ENCODE data around the gene C6orf89. TPM values are rescaled to one million over a fixed set of nuclear protein-coding genes. Genes with fewer than 3 reads are reported as not detected.

Gene C6orf89
- total and polyA plus RNA-seq, 2 donors (not counting 1 experiment from before 2014, with no cell fraction given), result 47.1 to 66.7 TPM

DNA sequence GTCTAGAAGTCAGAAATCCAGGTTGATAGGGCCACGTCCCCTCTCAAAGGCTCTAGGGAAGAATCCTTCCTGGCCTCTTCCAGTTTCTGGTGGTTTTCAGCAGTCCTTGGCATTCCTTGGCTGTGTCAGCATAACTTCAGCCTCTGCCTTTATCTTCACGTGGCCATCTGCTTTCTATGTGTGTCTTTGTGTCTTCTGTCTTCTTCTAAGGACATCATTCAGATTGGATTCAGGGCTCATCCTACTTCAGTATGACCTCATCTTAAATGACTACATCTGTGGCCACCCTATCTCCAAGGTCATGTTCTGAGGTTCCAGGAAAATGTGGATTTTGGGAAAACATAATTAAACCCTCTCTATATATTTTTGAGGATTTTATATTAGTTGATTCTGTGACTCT, 23.0 kb downstream of the C6orf89 start:
- peak in 1 of 2 donors; percentile 20 for DNase-seq (ENCODE audit: low read depth in 2 of 2)

DNA sequence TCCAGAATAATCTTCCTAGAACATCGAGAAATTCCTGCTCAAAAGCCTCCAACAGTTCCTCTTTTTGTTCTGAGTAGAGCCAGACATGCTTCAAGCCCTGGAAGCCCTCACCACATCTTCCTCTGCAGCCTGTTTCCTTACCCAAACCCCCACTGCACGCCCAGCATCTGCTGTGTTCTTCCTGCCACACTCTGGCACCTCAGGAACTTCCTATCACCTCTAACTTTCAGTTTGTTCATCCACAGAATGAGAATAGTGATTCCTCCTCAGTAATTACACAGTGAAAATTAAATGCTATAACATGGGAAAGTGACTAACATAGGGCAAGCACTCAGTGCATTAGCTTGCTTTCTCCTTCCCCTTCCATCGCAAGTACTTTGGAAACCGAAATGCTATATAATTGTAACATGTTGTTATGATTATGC, 26.3 kb downstream of the C6orf89 start:
- H3K9me3 ChIP-seq (ENCODE audit: control insufficient read depth, insufficient read depth, low read depth, low read length), result no peaks in the 10 kb centered on the region
- DNase-seq (ENCODE audit: low read depth in 2 of 2), result no peak
- no peak overlapping the region for H3K27ac ChIP-seq (ENCODE audit: insufficient read depth, low read length)
- no peak overlapping the region for H3K4me3 ChIP-seq (replicated peaks in 1 of 4; ENCODE audit: control extremely low read depth in 1 of 4, insufficient read depth in 1 of 4, low read depth in 3 of 4, low read length in 4 of 4)
- H4K20me1 ChIP-seq (ENCODE audit: control insufficient read depth, extremely low read depth, insufficient read depth, low read length), result no peaks in the 10 kb centered on the region
- no peak overlapping the region for H3K4me2 ChIP-seq (ENCODE audit: extremely low read depth, insufficient read depth, low read length)
- no peak overlapping the region for H3K9ac ChIP-seq (ENCODE audit: insufficient read depth, low read length)
- H3K4me1 ChIP-seq (ENCODE audit: control insufficient read depth, extremely low read depth, insufficient read depth, low read length), result peaks cover 8% of the 10 kb centered on the region
- H3K27me3 ChIP-seq (ENCODE audit: control insufficient read depth, insufficient read depth, low read length), result no peaks in the 10 kb centered on the region
- H2AFZ ChIP-seq (ENCODE audit: low read length), result no peak overlapping the region
- peaks cover 9% of the 10 kb centered on the region for H3K36me3 ChIP-seq (ENCODE audit: control insufficient read depth, insufficient read depth, low read length)
- no peaks in the 10 kb centered on the region for H3K79me2 ChIP-seq (ENCODE audit: control insufficient read depth, insufficient read depth, low read length)
- TF ChIP-seq, protein P1, sequence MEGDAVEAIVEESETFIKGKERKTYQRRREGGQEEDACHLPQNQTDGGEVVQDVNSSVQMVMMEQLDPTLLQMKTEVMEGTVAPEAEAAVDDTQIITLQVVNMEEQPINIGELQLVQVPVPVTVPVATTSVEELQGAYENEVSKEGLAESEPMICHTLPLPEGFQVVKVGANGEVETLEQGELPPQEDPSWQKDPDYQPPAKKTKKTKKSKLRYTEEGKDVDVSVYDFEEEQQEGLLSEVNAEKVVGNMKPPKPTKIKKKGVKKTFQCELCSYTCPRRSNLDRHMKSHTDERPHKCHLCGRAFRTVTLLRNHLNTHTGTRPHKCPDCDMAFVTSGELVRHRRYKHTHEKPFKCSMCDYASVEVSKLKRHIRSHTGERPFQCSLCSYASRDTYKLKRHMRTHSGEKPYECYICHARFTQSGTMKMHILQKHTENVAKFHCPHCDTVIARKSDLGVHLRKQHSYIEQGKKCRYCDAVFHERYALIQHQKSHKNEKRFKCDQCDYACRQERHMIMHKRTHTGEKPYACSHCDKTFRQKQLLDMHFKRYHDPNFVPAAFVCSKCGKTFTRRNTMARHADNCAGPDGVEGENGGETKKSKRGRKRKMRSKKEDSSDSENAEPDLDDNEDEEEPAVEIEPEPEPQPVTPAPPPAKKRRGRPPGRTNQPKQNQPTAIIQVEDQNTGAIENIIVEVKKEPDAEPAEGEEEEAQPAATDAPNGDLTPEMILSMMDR (conservative IDR thresholded peaks at IDR 0.05 in 1 of 2, IDR thresholded peaks at IDR 0.05 in 1 of 2; ENCODE audit: low read depth in 1 of 2, low read length in 2 of 2), result no peak
- no peak for TF ChIP-seq EZH2 (IDR thresholded peaks at IDR 0.05; ENCODE audit: low read length, missing control alignments)

More for the DNA sequence above, 23.0 kb downstream of the C6orf89 start:
- TF ChIP-seq EZH2 (IDR thresholded peaks at IDR 0.05; ENCODE audit: low read length, missing control alignments), result no peak
- TF ChIP-seq, protein P1 (conservative IDR thresholded peaks at IDR 0.05 in 1 of 2, IDR thresholded peaks at IDR 0.05 in 1 of 2; ENCODE audit: low read depth in 1 of 2, low read length in 2 of 2), result no peak
- no peak overlapping the region for H3K4me3 ChIP-seq (replicated peaks in 1 of 4; ENCODE audit: control extremely low read depth in 1 of 4, insufficient read depth in 1 of 4, low read depth in 3 of 4, low read length in 4 of 4)
- H3K27ac ChIP-seq (ENCODE audit: insufficient read depth, low read length), result no peak overlapping the region
- peaks cover 15% of the 10 kb centered on the region for H3K4me1 ChIP-seq (ENCODE audit: control insufficient read depth, extremely low read depth, insufficient read depth, low read length)
- no peaks in the 10 kb centered on the region for H4K20me1 ChIP-seq (ENCODE audit: control insufficient read depth, extremely low read depth, insufficient read depth, low read length)
- H3K27me3 ChIP-seq (ENCODE audit: control insufficient read depth, insufficient read depth, low read length), result no peaks in the 10 kb centered on the region
- peaks cover 2% of the 10 kb centered on the region for H3K36me3 ChIP-seq (ENCODE audit: control insufficient read depth, insufficient read depth, low read length)
- no peaks in the 10 kb centered on the region for H3K79me2 ChIP-seq (ENCODE audit: control insufficient read depth, insufficient read depth, low read length)
- H3K9ac ChIP-seq (ENCODE audit: insufficient read depth, low read length), result no peak overlapping the region
- no peaks in the 10 kb centered on the region for H3K9me3 ChIP-seq (ENCODE audit: control insufficient read depth, insufficient read depth, low read depth, low read length)
- no peak overlapping the region for H3K4me2 ChIP-seq (ENCODE audit: extremely low read depth, insufficient read depth, low read length)
- H2AFZ ChIP-seq (ENCODE audit: low read length), result no peak overlapping the region

DNA sequence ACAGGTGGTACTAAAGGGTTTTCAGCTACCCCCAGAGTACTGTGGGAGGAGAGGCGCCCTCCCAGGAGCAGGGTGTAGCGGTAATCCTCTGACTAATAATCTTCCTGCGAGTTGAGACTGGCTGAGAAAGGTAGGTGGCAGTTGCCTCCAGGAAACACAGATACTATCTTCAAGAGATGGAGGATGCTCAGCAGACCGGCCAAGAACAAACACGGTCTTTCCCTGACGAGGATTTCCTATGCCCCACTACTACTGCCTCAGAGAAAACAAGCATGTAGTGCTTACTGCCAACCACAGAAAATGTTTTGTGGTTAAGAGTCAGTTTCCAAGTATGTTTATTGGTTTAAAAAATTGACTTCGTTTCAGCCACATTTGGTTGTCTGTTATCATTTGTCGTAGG, 26.8 kb downstream of the C6orf89 start:
- Histone ChIP-seq H4K20me1 (ENCODE audit: control insufficient read depth, extremely low read depth, insufficient read depth, low read length) (no peaks in the 10 kb centered on the region), H3K4me3 (replicated peaks in 1 of 4; ENCODE audit: control extremely low read depth in 1 of 4, insufficient read depth in 1 of 4, low read depth in 3 of 4, low read length in 4 of 4) (no peak overlapping the region), H3K79me2 (ENCODE audit: control insufficient read depth, insufficient read depth, low read length) (no peaks in the 10 kb centered on the region), H2AFZ (ENCODE audit: low read length) (no peak overlapping the region), H3K27ac (ENCODE audit: insufficient read depth, low read length) (no peak overlapping the region), H3K27me3 (ENCODE audit: control insufficient read depth, insufficient read depth, low read length) (no peaks in the 10 kb centered on the region), H3K9me3 (ENCODE audit: control insufficient read depth, insufficient read depth, low read depth, low read length) (no peaks in the 10 kb centered on the region), H3K4me1 (ENCODE audit: control insufficient read depth, extremely low read depth, insufficient read depth, low read length) (peaks cover 10% of the 10 kb centered on the region), H3K36me3 (ENCODE audit: control insufficient read depth, insufficient read depth, low read length) (peaks cover 10% of the 10 kb centered on the region), H3K4me2 (ENCODE audit: extremely low read depth, insufficient read depth, low read length) (peak overlapping the region; percentile 52), H3K9ac (ENCODE audit: insufficient read depth, low read length) (no peak overlapping the region)
- TF ChIP-seq EZH2 (IDR thresholded peaks at IDR 0.05; ENCODE audit: low read length, missing control alignments), result no peak
- TF ChIP-seq, protein P1 (conservative IDR thresholded peaks at IDR 0.05 in 1 of 2, IDR thresholded peaks at IDR 0.05 in 1 of 2; ENCODE audit: low read depth in 1 of 2, low read length in 2 of 2), result no peak
- peak; percentile 84 to 91 for DNase-seq (ENCODE audit: low read depth in 2 of 2)

All from fibroblast of lung (primary cell).